Uterus (tissue), 2 donors: Measurements from ENCODE around the gene PLIN5.

ENCODE experiments used
- CTCF ChIP-seq, 4 experiments: fragments of 200-600 bp in 2 of 4; fragments of 450-650 bp in 2 of 4; sonication (generic) in 2 of 4; IDR thresholded peaks; one replicate each; pipeline ENCODE4 v1.5.1; 2016 to 2019; ENCODE audit warnings: antibody characterized with exemption in 4 of 4, mild to moderate bottlenecking in 2 of 4, moderate library complexity in 1 of 4
- POLR2A ChIP-seq, 2 donors: fragments of 450-650 bp; IDR thresholded peaks; one replicate each; pipeline ENCODE4 v1.6.1; 2016; ENCODE audit warnings: antibody characterized with exemption in 2 of 2, mild to moderate bottlenecking in 1 of 2, moderate library complexity in 1 of 2

DNA sequence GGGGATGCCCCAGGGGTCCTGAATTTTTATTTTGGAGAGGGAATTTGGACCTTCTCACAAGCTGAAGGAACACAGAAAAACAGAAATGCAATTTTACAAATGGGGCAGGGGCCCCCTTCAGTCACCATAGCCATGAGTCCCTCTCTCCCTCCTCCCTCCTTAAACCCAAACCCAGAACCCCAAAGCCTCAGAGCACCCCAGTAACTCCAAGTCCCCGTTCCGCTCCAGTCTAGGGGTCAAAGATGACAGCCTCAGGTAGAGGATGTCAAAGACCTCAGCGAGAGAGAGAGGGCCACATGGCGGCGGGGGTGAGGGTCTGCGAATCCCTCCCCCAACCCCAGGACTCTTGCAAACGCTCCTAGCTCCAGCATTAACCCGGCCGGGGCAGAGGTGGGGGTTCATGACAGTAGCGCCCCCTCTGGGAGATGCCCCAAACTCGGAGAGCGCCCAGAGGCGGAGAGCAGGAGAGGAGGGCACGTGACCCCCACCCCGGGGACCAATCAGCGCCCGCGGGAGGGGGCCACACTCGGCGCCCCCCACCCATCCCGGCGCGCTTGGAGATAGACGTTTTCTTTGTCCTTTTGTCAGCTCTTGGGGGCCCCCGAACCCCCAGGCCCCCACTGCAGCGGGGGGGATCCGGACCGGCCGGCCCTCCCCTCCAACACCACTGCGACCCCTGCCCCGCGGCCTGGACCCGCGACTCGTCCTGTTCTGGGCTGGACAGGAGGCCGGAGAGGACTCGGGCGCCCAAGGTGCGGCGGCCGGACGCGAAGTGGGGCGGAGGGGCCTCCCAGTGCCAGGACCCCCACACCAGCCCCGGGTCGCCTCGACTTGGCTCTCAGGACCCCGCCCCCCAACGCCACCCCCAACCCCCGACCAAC, 45.2 kb upstream of the PLIN5 start:
- TF ChIP-seq CTCF (IDR thresholded peaks at IDR 0.05) = no peak
- TF ChIP-seq POLR2A (IDR thresholded peaks at IDR 0.05) = no peak
